Measurements from ENCODE around the gene ALDH3B2. TPM values are rescaled to one million over a fixed set of nuclear protein-coding genes. Genes with fewer than 3 reads are reported as not detected.

The ALDH3B2 gene
- total and polyA plus RNA-seq, 2 of the 8 experiments (the other 6 are each of a cell fraction or from before 2014, with no cell fraction given) = not detected

DNA sequence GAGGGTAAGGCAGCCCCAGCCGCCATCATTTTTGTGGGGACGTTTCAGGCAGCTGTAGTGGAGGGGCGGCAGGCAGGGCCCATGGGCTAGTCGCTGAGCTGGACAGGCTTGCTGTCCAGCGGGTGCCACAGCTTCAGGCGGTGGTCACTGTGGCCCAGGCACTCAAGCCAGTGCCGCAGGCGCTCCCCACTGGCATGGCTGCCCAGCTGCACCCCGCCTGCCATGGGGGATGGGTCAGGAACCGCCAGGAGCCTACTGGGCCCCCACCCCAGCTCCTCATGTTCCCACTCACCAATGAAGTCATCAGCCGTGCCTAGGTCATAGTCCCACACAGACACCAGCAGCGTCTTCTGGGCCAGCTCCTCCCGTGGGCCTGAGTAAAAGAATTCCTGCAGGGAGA is 61.7 kb downstream of the ALDH3B2 start:
- Histone ChIP-seq H3K23ac (ENCODE audit: insufficient read length) (no peak overlapping the region), H4K91ac (replicated peaks; ENCODE audit: insufficient read length, low read length) (no peak overlapping the region), H3K9ac (replicated peaks in 1 of 4; ENCODE audit: extremely low read depth in 1 of 4, low read depth in 3 of 4, low read length in 3 of 4) (no peak overlapping the region), H2BK120ac (replicated peaks; ENCODE audit: low read depth, low read length) (no peak overlapping the region), H2BK12ac (ENCODE audit: low read depth, low read length) (no peak overlapping the region), H3K4me2 (ENCODE audit: insufficient read depth in 1 of 2, low read depth in 2 of 2, low read length in 2 of 2) (no peak overlapping the region; a peak in 1 of 4 replicates), H4K20me1 (replicated peaks in 1 of 2; ENCODE audit: control insufficient read depth in 1 of 2, insufficient read depth in 2 of 2, low read length in 2 of 2) (peaks cover 0 to 6% of the 10 kb centered on the region in 2 experiments), H3K23me2 (ENCODE audit: low read depth, low read length) (peaks cover 4% of the 10 kb centered on the region; the same call in 1 of the 2 replicates), H3K4ac (replicated peaks; ENCODE audit: insufficient read length, low read depth, low read length) (no peak overlapping the region), H2BK20ac (ENCODE audit: low read length) (no peak overlapping the region), H3K79me1 (ENCODE audit: low read depth, low read length) (no peaks in the 10 kb centered on the region), H4K8ac (ENCODE audit: extremely low read depth, insufficient read depth, low read length) (no peak overlapping the region), H2AFZ (ENCODE audit: low read length) (no peak overlapping the region), H3K27ac (ENCODE audit: low read depth, low read length) (no peak overlapping the region), H4K5ac (ENCODE audit: insufficient read length, low read depth, low read length) (no peak overlapping the region), H3K14ac (ENCODE audit: insufficient read length) (no peak overlapping the region), H3K56ac (replicated peaks; ENCODE audit: insufficient read length, low read depth, low read length) (no peak overlapping the region), H3K36me3 (ENCODE audit: control insufficient read depth in 2 of 4, insufficient read depth in 4 of 4, low read length in 3 of 4) (peaks cover 5 to 19% (median 12%) of the 10 kb centered on the region in 4 experiments; a peak in 7 of 8 replicates), H3K79me2 (ENCODE audit: control insufficient read depth in 1 of 2, insufficient read depth in 2 of 2, low read length in 2 of 2) (peaks cover 0 to under 1% of the 10 kb centered on the region in 2 experiments; a peak in 1 of 4 replicates), H2BK5ac (ENCODE audit: low read depth, low read length) (no peak overlapping the region), H3K4me3 (ENCODE audit: extremely low read depth in 1 of 4, insufficient read depth in 2 of 4, low read depth in 3 of 4, low read length in 4 of 4) (no peak overlapping the region), H2BK15ac (ENCODE audit: low read length) (no peak overlapping the region), H3K27me3 (replicated peaks in 1 of 4; ENCODE audit: control insufficient read depth in 3 of 4, extremely low read depth in 1 of 4, insufficient read depth in 3 of 4, low read length in 3 of 4) (peaks cover 0 to 5% (median 5%) of the 10 kb centered on the region in 4 experiments; a peak in 6 of 7 replicates), H3K4me1 (replicated peaks in 1 of 4; ENCODE audit: control insufficient read depth in 3 of 4, insufficient read depth in 4 of 4, low read length in 3 of 4) (peaks cover 13 to 36% (median 30%) of the 10 kb centered on the region in 4 experiments), H2AK5ac (ENCODE audit: low read depth, low read length) (no peak overlapping the region), H3K18ac (ENCODE audit: extremely low read depth, low read length) (no peak overlapping the region), H3K9me3 (ENCODE audit: insufficient read depth in 2 of 2, low read depth in 1 of 2, low read length in 1 of 2) (no peaks in the 10 kb centered on the region)
- DNase-seq (ENCODE audit: low read depth in 1 of 2, low spot score in 2 of 2) (peak in 1 of 2 experiments; percentile 42), FAIRE-seq (no peak)
- ChIA-PET CTCF (ENCODE audit: partially characterized antibody) (interaction anchor here (0.6 to 7.3 kb wide), 10 partner anchors 8 to 1295 kb away, joined by 3 to 117 read pairs (median 4); partner anchors contain the start of genes GSTP1 and NUDT8), POLR2A (ENCODE audit: partially characterized antibody) (interaction anchor here (1.6 to 10.7 kb wide), 3 partner anchors 9 to 29 kb away, joined by 4 to 194 read pairs (median 60); partner anchors contain the start of genes GSTP1 and NUDT8)
- WGBS, 2 experiments (ENCODE audit: extremely low coverage in 1 of 2, insufficient coverage in 1 of 2, insufficient read length in 1 of 2, insufficient replicate concordance in 2 of 2, low coverage in 1 of 2, low lambda C conversion rate in 2 of 2, missing lambda C conversion rate in 1 of 2) = 85% methylated on average over 9 of the region's 13 CpGs; no CpG with 5 or more reads in 1 of the 2 experiments

All from H1 (cell line).